ENCODE results near the gene RRAS2. TPM values are rescaled to one million over a fixed set of nuclear protein-coding genes. Genes with fewer than 3 reads are reported as not detected.

Gene RRAS2
- total RNA-seq, 1 donor from 2014 or later: 102 TPM

DNA sequence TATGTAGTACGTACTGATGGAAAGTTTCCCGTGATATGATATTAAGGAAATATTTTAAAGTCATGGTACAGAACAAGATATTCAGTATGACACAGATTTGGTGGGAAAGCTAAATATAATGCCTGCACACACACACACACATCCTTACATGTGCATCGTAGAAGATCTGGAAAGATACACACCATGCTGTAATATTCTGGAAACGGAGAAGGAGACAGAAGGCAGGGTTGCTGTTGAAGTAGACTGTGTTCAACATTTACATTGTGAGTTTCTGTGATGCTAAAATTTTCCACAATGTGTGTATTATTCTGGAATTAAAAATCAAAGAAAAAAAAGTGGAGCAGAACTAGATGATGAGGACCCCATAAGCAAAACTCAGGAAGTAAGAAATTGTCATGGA lies 118.0 kb downstream of the RRAS2 start:
- DNase-seq (ENCODE audit: low read depth): no peak
- Histone ChIP-seq H3K4me3 (ENCODE audit: low read depth, low read length) (no peak overlapping the region), H3K36me3 (ENCODE audit: control insufficient read depth, insufficient read depth, low read length) (no peaks in the 10 kb centered on the region), H3K27me3 (ENCODE audit: control insufficient read depth, insufficient read depth, low read length) (peaks cover 3% of the 10 kb centered on the region)
- TF ChIP-seq CTCF (IDR thresholded peaks at IDR 0.05; ENCODE audit: insufficient read depth, low read length, poor library complexity, severe bottlenecking): no peak

- Histone ChIP-seq H3K27me3 (ENCODE audit: control insufficient read depth, insufficient read depth, low read length) (peaks cover 5% of the 10 kb centered on the region), H3K36me3 (ENCODE audit: control insufficient read depth, insufficient read depth, low read length) (no peaks in the 10 kb centered on the region)
- no peak for TF ChIP-seq CTCF (IDR thresholded peaks at IDR 0.05; ENCODE audit: insufficient read depth, low read length, poor library complexity, severe bottlenecking)
Measured at GRCh38 chr11:14240221-14240620, 118.8 kb downstream of the RRAS2 start.

DNA sequence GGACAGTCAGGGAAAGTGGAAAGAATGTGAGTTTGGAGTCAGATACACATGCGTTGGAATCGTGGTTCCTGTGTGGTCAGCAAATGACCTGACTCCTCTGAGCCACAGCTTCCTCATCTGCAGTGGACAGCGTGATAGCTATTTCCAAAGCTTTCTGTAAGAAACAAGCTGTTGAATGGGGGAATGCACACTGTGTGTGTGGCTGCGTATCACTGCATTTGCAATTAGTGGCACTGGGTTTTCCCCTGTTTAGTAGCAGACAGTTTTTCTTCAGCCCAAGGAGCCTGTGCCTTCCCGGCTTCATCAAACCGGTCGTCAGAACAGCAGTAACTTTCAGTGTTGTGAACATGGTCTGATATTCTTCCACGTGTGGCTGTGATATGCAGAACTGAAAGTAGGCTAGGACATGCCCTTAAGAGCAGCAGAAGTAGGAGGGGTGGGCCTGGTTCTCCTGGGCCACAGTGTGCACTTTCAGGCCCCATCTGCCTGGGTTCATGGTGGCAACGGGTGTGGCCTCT lies 121.5 kb downstream of the RRAS2 start:
- peaks cover 5% of the 10 kb centered on the region for H3K27me3 ChIP-seq (ENCODE audit: control insufficient read depth, insufficient read depth, low read length)

More at GRCh38 chr11:14240221-14240620, 118.8 kb downstream of the RRAS2 start:
- no peak overlapping the region for H3K4me3 ChIP-seq (ENCODE audit: low read depth, low read length)
- DNase-seq (ENCODE audit: low read depth): no peak

GRCh38 chr11:14235701-14236100 lies 123.3 kb downstream of the RRAS2 start:
- no peak overlapping the region for H3K4me3 ChIP-seq (ENCODE audit: low read depth, low read length)
- peaks cover 5% of the 10 kb centered on the region for H3K27me3 ChIP-seq (ENCODE audit: control insufficient read depth, insufficient read depth, low read length)
- TF ChIP-seq CTCF (IDR thresholded peaks at IDR 0.05; ENCODE audit: insufficient read depth, low read length, poor library complexity, severe bottlenecking): no peak
- no peaks in the 10 kb centered on the region for H3K36me3 ChIP-seq (ENCODE audit: control insufficient read depth, insufficient read depth, low read length)
- DNase-seq (ENCODE audit: low read depth): no peak

More for the DNA sequence above, 121.5 kb downstream of the RRAS2 start:
- no peaks in the 10 kb centered on the region for H3K36me3 ChIP-seq (ENCODE audit: control insufficient read depth, insufficient read depth, low read length)
- DNase-seq (ENCODE audit: low read depth): no peak
- no peak overlapping the region for H3K4me3 ChIP-seq (ENCODE audit: low read depth, low read length)
- TF ChIP-seq CTCF (IDR thresholded peaks at IDR 0.05; ENCODE audit: insufficient read depth, low read length, poor library complexity, severe bottlenecking): no peak

- no peak for TF ChIP-seq CTCF (IDR thresholded peaks at IDR 0.05; ENCODE audit: insufficient read depth, low read length, poor library complexity, severe bottlenecking)
- DNase-seq (ENCODE audit: low read depth): no peak
- H3K36me3 ChIP-seq (ENCODE audit: control insufficient read depth, insufficient read depth, low read length): no peaks in the 10 kb centered on the region
- H3K4me3 ChIP-seq (ENCODE audit: low read depth, low read length): no peak overlapping the region
- H3K27me3 ChIP-seq (ENCODE audit: control insufficient read depth, insufficient read depth, low read length): peaks cover 8% of the 10 kb centered on the region
Measured at GRCh38 chr11:14234446-14234845, 124.5 kb downstream of the RRAS2 start.

DNA sequence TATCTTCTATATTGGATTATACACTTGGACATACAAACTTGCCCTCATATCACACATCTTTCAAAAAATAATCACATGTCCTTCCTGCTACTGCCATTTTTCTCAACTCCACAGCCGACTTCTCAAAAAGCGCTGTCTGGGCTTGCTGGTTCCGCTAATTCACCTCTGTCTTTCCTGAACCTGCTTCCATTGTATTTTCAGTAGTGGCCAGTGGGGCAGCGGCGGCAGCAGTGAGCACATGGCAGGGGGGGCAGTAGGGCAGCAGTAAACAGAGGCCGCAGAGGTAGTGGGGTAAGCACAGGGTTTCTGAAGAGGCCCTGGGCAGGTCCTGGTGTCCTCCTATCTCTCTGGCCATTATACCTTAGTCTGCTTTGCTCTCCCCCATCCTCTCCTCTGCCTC lies 126.3 kb downstream of the RRAS2 start:
- peaks cover 9% of the 10 kb centered on the region for H3K27me3 ChIP-seq (ENCODE audit: control insufficient read depth, insufficient read depth, low read length)
- H3K4me3 ChIP-seq (ENCODE audit: low read depth, low read length): no peak overlapping the region
- no peaks in the 10 kb centered on the region for H3K36me3 ChIP-seq (ENCODE audit: control insufficient read depth, insufficient read depth, low read length)
- peak; percentile 44 for TF ChIP-seq CTCF (IDR thresholded peaks at IDR 0.05; ENCODE audit: insufficient read depth, low read length, poor library complexity, severe bottlenecking)
- no peak for DNase-seq (ENCODE audit: low read depth)

All from kidney epithelial cell (primary cell).